H1 (cell line): ENCODE results near the gene AIF1. TPM values are rescaled to one million over a fixed set of nuclear protein-coding genes. Genes with fewer than 3 reads are reported as not detected.

ENCODE experiments used
- CHD7 ChIP-seq: fragments of 300-600 bp; sonication (generic); IDR thresholded peaks from 2 replicates; pipeline ENCODE4 v1.7.1; 2012; ENCODE audit warnings: low read length, moderate library complexity, mild to moderate bottlenecking, inconsistent platforms; ENCODE audit not compliant: insufficient replicate concordance
- CREB1 ChIP-seq: IDR thresholded peaks from 2 replicates; pipeline ENCODE4 v1.6.1; 2012; ENCODE audit warnings: inconsistent platforms
- POLR2AphosphoS5 ChIP-seq: IDR thresholded peaks from 2 replicates; pipeline ENCODE4 v1.6.1; 2011; ENCODE audit warnings: low read depth, low read length
- SAP30 ChIP-seq: fragments of 300-600 bp; sonication (generic); IDR thresholded peaks from 2 replicates; pipeline ENCODE4 v1.7.1; 2012; ENCODE audit warnings: low read length, moderate library complexity, mild to moderate bottlenecking, inconsistent platforms; ENCODE audit not compliant: insufficient read depth, insufficient replicate concordance
- SP1 ChIP-seq: IDR thresholded peaks from 2 replicates; pipeline ENCODE4 v1.6.1; 2011; ENCODE audit warnings: low read depth, low read length
- YY1 ChIP-seq: IDR thresholded peaks from 2 replicates; pipeline ENCODE4 v1.6.1; 2011; ENCODE audit warnings: low read depth, mild to moderate bottlenecking, low read length
- polyA plus RNA-seq, 7 experiments: library from polyadenylated mRNA; depleted of rRNA in 3 of 7; stranded (reverse) in 5 of 7; unstranded in 2 of 7; fragments of >200 nt in 5 of 7; fragments of 200-250 nt in 2 of 7; gene quantifications; 1 replicate in 5 of 7; 2 replicates in 1 of 7; 4 replicates in 1 of 7; pipeline versions ENCODE4 v1.2.1 to v1.2.3, GENCODE V29; 2011 to 2013; ENCODE audit warnings: missing spikeins in 2 of 7, mixed read lengths in 2 of 7
- total RNA-seq: library from RNA; stranded (reverse); fragmentation: NEBNext Ultra II Directional; extraction: Animal tissue kit (Norgen Biotek cat#: 25700); gene quantifications from 2 replicates; pipeline ENCODE4 v1.2.1, GENCODE V29; 2021

AIF1 gene
- total and polyA plus RNA-seq, 2 of the 8 experiments (the other 6 are each of a cell fraction or from before 2014, with no cell fraction given), result 6.3 to 9.8 TPM

GRCh38 chr6:31580807-31581433 lies 34.1 kb upstream of the AIF1 start (continued):
- TF ChIP-seq CHD7, result no peak
- peak; percentile 82 for TF ChIP-seq CREB1
- no peak for TF ChIP-seq YY1
- 0 out of 2 replicates have a peak, but pooled peaks have one; percentile 34 for TF ChIP-seq POLR2AphosphoS5
- TF ChIP-seq SAP30, result no peak
- TF ChIP-seq SP1, result no peak
- TF ChIP-seq, all 59 proteins: peak for 18
